ENCODE measurements around the gene NR2C2. TPM values are rescaled to one million over a fixed set of nuclear protein-coding genes. Genes with fewer than 3 reads are reported as not detected.

Gene NR2C2
- total and polyA plus RNA-seq, 4 donors: 3.3 to 21.8 (median 14.5) TPM

- Histone ChIP-seq H3K4me1 (ENCODE audit: control insufficient read depth in 4 of 4, insufficient read depth in 4 of 4, low read length in 3 of 4) (peaks cover 6 to 28% (median 25%) of the 10 kb centered on the region in 4 donors), H3K36me3 (ENCODE audit: control insufficient read depth in 4 of 4, insufficient read depth in 3 of 4, low read depth in 1 of 4, low read length in 3 of 4) (peaks cover 0 to 5% (median 2%) of the 10 kb centered on the region in 4 donors), H3K27ac (ENCODE audit: low read depth in 1 of 2, low read length in 2 of 2) (no peak overlapping the region), H3K9me3 (ENCODE audit: control insufficient read depth in 4 of 4, low read length in 3 of 4) (no peaks in the 10 kb centered on the region), H3K4me3 (ENCODE audit: low read depth in 1 of 3, low read length in 3 of 3) (no peak overlapping the region), H3K9ac (ENCODE audit: low read depth in 1 of 2, low read length in 2 of 2) (no peak overlapping the region), H3K27me3 (ENCODE audit: control insufficient read depth in 4 of 4, insufficient read depth in 4 of 4, low read length in 3 of 4) (no peaks in the 10 kb centered on the region)
- TF ChIP-seq EGR1 (IDR thresholded peaks at IDR 0.05; ENCODE audit: low read depth in 2 of 2) (no peak), HNF4A (conservative IDR thresholded peaks at IDR 0.05) (no peak), FOXA1 (IDR thresholded peaks at IDR 0.05) (peak; percentile 44), NR2F2 (IDR thresholded peaks at IDR 0.05) (no peak), RAD21 (IDR thresholded peaks at IDR 0.05) (peak in 1 of 2 donors; percentile 5), GABPA (IDR thresholded peaks at IDR 0.05 in 1 of 2, conservative IDR thresholded peaks at IDR 0.05 in 1 of 2) (no peak), REST (IDR thresholded peaks at IDR 0.05) (no peak), HNF4G (IDR thresholded peaks at IDR 0.05) (no peak), TAF1 (conservative IDR thresholded peaks at IDR 0.05) (no peak), JUND (IDR thresholded peaks at IDR 0.05) (no peak), SP1 (IDR thresholded peaks at IDR 0.05) (peak; percentile 69), FOXA2 (IDR thresholded peaks at IDR 0.05) (peak; percentile 64), RXRA (IDR thresholded peaks at IDR 0.05) (peak; percentile 51 to 53), YY1 (IDR thresholded peaks at IDR 0.05) (no peak)
- TF ChIP-seq, protein P1, sequence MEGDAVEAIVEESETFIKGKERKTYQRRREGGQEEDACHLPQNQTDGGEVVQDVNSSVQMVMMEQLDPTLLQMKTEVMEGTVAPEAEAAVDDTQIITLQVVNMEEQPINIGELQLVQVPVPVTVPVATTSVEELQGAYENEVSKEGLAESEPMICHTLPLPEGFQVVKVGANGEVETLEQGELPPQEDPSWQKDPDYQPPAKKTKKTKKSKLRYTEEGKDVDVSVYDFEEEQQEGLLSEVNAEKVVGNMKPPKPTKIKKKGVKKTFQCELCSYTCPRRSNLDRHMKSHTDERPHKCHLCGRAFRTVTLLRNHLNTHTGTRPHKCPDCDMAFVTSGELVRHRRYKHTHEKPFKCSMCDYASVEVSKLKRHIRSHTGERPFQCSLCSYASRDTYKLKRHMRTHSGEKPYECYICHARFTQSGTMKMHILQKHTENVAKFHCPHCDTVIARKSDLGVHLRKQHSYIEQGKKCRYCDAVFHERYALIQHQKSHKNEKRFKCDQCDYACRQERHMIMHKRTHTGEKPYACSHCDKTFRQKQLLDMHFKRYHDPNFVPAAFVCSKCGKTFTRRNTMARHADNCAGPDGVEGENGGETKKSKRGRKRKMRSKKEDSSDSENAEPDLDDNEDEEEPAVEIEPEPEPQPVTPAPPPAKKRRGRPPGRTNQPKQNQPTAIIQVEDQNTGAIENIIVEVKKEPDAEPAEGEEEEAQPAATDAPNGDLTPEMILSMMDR (IDR thresholded peaks at IDR 0.05; ENCODE audit: low read depth, low read length, missing input control): no peak
- TF ChIP-seq, protein P2, sequence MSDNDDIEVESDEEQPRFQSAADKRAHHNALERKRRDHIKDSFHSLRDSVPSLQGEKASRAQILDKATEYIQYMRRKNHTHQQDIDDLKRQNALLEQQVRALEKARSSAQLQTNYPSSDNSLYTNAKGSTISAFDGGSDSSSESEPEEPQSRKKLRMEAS (IDR thresholded peaks at IDR 0.05): no peak
- TF ChIP-seq, protein P3, sequence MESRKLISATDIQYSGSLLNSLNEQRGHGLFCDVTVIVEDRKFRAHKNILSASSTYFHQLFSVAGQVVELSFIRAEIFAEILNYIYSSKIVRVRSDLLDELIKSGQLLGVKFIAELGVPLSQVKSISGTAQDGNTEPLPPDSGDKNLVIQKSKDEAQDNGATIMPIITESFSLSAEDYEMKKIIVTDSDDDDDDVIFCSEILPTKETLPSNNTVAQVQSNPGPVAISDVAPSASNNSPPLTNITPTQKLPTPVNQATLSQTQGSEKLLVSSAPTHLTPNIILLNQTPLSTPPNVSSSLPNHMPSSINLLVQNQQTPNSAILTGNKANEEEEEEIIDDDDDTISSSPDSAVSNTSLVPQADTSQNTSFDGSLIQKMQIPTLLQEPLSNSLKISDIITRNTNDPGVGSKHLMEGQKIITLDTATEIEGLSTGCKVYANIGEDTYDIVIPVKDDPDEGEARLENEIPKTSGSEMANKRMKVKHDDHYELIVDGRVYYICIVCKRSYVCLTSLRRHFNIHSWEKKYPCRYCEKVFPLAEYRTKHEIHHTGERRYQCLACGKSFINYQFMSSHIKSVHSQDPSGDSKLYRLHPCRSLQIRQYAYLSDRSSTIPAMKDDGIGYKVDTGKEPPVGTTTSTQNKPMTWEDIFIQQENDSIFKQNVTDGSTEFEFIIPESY (IDR thresholded peaks at IDR 0.05): no peak
- TF ChIP-seq, protein P4, sequence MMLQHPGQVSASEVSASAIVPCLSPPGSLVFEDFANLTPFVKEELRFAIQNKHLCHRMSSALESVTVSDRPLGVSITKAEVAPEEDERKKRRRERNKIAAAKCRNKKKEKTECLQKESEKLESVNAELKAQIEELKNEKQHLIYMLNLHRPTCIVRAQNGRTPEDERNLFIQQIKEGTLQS (IDR thresholded peaks at IDR 0.05): no peak
- DNase-seq (ENCODE audit: low spot score): no peak
Measured at GRCh38 chr3:14943042-14943441, 4.3 kb upstream of the NR2C2 start.
